Endothelial cell of umbilical vein (primary cell): Measurements from ENCODE around the gene EPHX1. TPM values are rescaled to one million over a fixed set of nuclear protein-coding genes. Genes with fewer than 3 reads are reported as not detected.

Source experiments
- BruUV-seq: library from RNA; stranded (reverse); fragments of 400-500 nt; replicated peaks from 2 replicates; lab custom pipeline; 2021; lab: Mats Ljungman, UMichigan
- CTCF ChIA-PET: fragments of 300-600, 350-600 bp; sonication (Branson Sonifier 250); formaldehyde crosslinking; loops from one replicate; lab custom pipeline; 2021; ENCODE audit warnings: antibody characterized with exemption, inconsistent platforms; lab: Charles Lee
- POLR2A ChIA-PET: fragments of 300-600, 350-600 bp; sonication (Branson Sonifier 250); formaldehyde crosslinking; loops from one replicate; lab custom pipeline; 2021; ENCODE audit warnings: antibody characterized with exemption, inconsistent platforms; lab: Charles Lee
- DNase-seq: peaks from one replicate; pipeline ENCODE4 v3.0.0-alpha.2; 2011; ENCODE audit warnings: low read depth, low spot score
- FAIRE-seq: peaks from 2 replicates; lab custom pipeline; 2011; peaks lifted over from hg19 to GRCh38; lab: Jason Lieb, UNC
- H2AFZ ChIP-seq: 2 replicates; pipeline ENCODE4 v1.6.0; 2012; ENCODE audit warnings: low read depth, low read length, control low read depth, inconsistent platforms
- H3K27ac ChIP-seq: 2 replicates; pipeline ENCODE4 v1.5.1; 2011; ENCODE audit warnings: low read depth, mild to moderate bottlenecking, control low read depth, low read length, moderate library complexity; ENCODE audit not compliant: insufficient read depth
- H3K27me3 ChIP-seq, 2 experiments: 2 replicates each; pipeline versions ENCODE4 v1.6.0 to v1.6.1; 2011; ENCODE audit warnings: low read length in 2 of 2, mixed read lengths in 1 of 2; ENCODE audit not compliant: control insufficient read depth in 2 of 2, insufficient read depth in 2 of 2
- H3K36me3 ChIP-seq, 2 experiments: 2 replicates in 1 of 2; 3 replicates in 1 of 2; pipeline ENCODE4 v1.5.1; 2011; ENCODE audit warnings: low read length in 2 of 2, mild to moderate bottlenecking in 1 of 2, moderate library complexity in 1 of 2; ENCODE audit not compliant: control insufficient read depth in 2 of 2, insufficient read depth in 2 of 2; ENCODE audit errors: extremely low read depth in 1 of 2
- H3K4me1 ChIP-seq: 3 replicates; pipeline ENCODE4 v1.5.1; 2011; ENCODE audit warnings: mild to moderate bottlenecking, low read length; ENCODE audit not compliant: control insufficient read depth, insufficient read depth; ENCODE audit errors: extremely low read depth
- H3K4me2 ChIP-seq: 2 replicates; pipeline ENCODE4 v1.6.1; 2011; ENCODE audit warnings: low read length, control low read depth, mixed read lengths; ENCODE audit not compliant: insufficient read depth
- H3K4me3 ChIP-seq, 3 experiments: fragments of 200-600 bp in 1 of 3; sonication (generic), shearing (Covaris generic) in 1 of 3; replicated peaks in 1 of 3; 2 replicates each; pipeline ENCODE4 v1.5.1; 2011 to 2016; ENCODE audit warnings: control low read depth in 3 of 3, low read length in 3 of 3, mild to moderate bottlenecking in 2 of 3, inconsistent platforms in 1 of 3, low read depth in 1 of 3, moderate library complexity in 1 of 3; ENCODE audit not compliant: insufficient read depth in 1 of 3
- H3K79me2 ChIP-seq: 2 replicates; pipeline ENCODE4 v1.6.0; 2012; ENCODE audit warnings: low read length, inconsistent platforms; ENCODE audit not compliant: control insufficient read depth, insufficient read depth
- H3K9ac ChIP-seq: replicated peaks from 2 replicates; pipeline ENCODE3; 2011; ENCODE audit warnings: low read length, control low read depth; ENCODE audit not compliant: insufficient read depth; ENCODE audit errors: extremely low read depth
- H3K9me1 ChIP-seq: replicated peaks from 3 replicates; pipeline ENCODE4 v1.6.0; 2011; ENCODE audit warnings: mild to moderate bottlenecking, low read length; ENCODE audit not compliant: control insufficient read depth, insufficient read depth; ENCODE audit errors: extremely low read depth
- H3K9me3 ChIP-seq: replicated peaks from 2 replicates; pipeline ENCODE4 v1.5.1; 2012; ENCODE audit warnings: low read length, inconsistent platforms; ENCODE audit not compliant: control insufficient read depth, insufficient read depth
- H4K20me1 ChIP-seq: replicated peaks from 2 replicates; pipeline ENCODE3; 2011; ENCODE audit warnings: mild to moderate bottlenecking, low read length; ENCODE audit not compliant: control insufficient read depth, insufficient read depth; ENCODE audit errors: extremely low read depth
- EZH2 ChIP-seq: IDR thresholded peaks from 2 replicates; pipeline ENCODE4 v1.6.1; 2012; ENCODE audit warnings: borderline replicate concordance, low read depth, mild to moderate bottlenecking, moderate library complexity, low read length, inconsistent platforms; ENCODE audit not compliant: severe bottlenecking
- FOS ChIP-seq: IDR thresholded peaks from 2 replicates; pipeline ENCODE4 v1.6.1; 2011; ENCODE audit warnings: mild to moderate bottlenecking, low read length, moderate library complexity, borderline replicate concordance; ENCODE audit not compliant: insufficient read depth
- GATA2 ChIP-seq: IDR thresholded peaks from 2 replicates; pipeline ENCODE4 v1.7.0; 2011; ENCODE audit warnings: low read depth, mild to moderate bottlenecking, moderate library complexity, mixed read lengths, low read length; ENCODE audit not compliant: insufficient read length, insufficient read depth
- JUN ChIP-seq: IDR thresholded peaks from 2 replicates; pipeline ENCODE4 v1.6.1; 2011; ENCODE audit warnings: borderline replicate concordance, low read depth; ENCODE audit not compliant: insufficient read length, insufficient read depth
- MYC ChIP-seq: IDR thresholded peaks from one replicate; pipeline ENCODE4 v1.6.1; 2011; ENCODE audit warnings: mild to moderate bottlenecking, low read depth, low read length
- POLR2A ChIP-seq: IDR thresholded peaks from 2 replicates; pipeline ENCODE4 v1.6.1; 2012; ENCODE audit warnings: low read depth, mild to moderate bottlenecking, control low read depth, low read length
- POLR2AphosphoS5 ChIP-seq: IDR thresholded peaks from 2 replicates; pipeline ENCODE4 v1.6.1; 2012; ENCODE audit warnings: low read depth, mild to moderate bottlenecking, control low read depth, low read length, moderate library complexity; ENCODE audit not compliant: insufficient read depth
- dilution Hi-C: fragments of 300-500 bp; cut with MboI; formaldehyde crosslinking; loops from one replicate; pipeline ENCODE4 v1.15.0; 2019; ENCODE audit warnings: low sequenced_read_pairs; ENCODE audit not compliant: extremely low pct_ligation_motif_present
- intact Hi-C: fragments of 100-400 bp; cut with micrococcal nuclease; formaldehyde crosslinking; loops from one replicate; pipeline ENCODE4 v1.10.0; 2022
- polyA plus RNA-seq, 4 experiments: library from polyadenylated mRNA; depleted of rRNA in 3 of 4; stranded (reverse) in 3 of 4; unstranded in 1 of 4; fragments of >200 nt; gene quantifications; 2 replicates each; pipeline versions ENCODE4 v1.2.1 to v1.2.3, GENCODE V29; 2011 to 2012; ENCODE audit warnings: missing spikeins in 1 of 4
- total RNA-seq: library from RNA; stranded (reverse); gene quantifications from 2 replicates; pipeline ENCODE4 v1.2.3, GENCODE V29; 2021
- TF ChIP-seq, protein P1 (sequence below), 2 donors: IDR thresholded peaks; 1 replicate in 1 of 2; 2 replicates in 1 of 2; pipeline ENCODE4 v1.5.1; 2011; ENCODE audit warnings: low read length in 2 of 2, mild to moderate bottlenecking in 2 of 2, moderate library complexity in 2 of 2, control low read depth in 1 of 2, inconsistent platforms in 1 of 2, low read depth in 1 of 2; ENCODE audit not compliant: insufficient read depth in 1 of 2; ENCODE audit errors: extremely low read depth in 1 of 2
- TF ChIP-seq, protein P2 (sequence below): IDR thresholded peaks from 2 replicates; pipeline ENCODE4 v1.6.1; 2011; ENCODE audit not compliant: insufficient read depth, insufficient read length

The EPHX1 gene
- total and polyA plus RNA-seq, 2 donors (not counting 3 experiments of a cell fraction or from before 2014, with no cell fraction given), result 23.7 to 25.2 TPM

DNA sequence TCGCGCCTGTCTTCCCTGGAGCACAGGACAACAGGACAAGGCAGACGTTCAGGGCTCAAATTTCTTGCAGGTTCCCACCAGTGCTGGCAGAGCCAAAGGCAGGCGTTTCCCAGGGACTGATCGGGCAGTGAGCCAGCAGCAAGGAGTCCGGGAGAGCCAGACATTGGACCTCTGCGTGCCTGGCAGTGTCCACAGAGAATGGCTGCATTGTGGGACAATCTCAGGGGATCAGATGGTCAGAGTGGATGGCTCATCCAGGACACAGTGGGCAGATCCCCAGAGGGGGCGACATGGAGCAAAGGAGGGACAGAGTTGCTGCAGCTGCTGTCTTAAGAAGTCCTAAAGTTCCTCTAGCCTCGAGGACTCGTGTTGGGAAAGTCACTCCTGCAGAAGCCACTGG is 67.7 kb downstream of the EPHX1 start:
- Histone ChIP-seq H4K20me1 (no peaks in the 10 kb centered on the region), H3K9me1 (no peaks in the 10 kb centered on the region), H3K9me3 (no peaks in the 10 kb centered on the region), H3K4me1 (peaks cover 10% of the 10 kb centered on the region), H2AFZ (no peak overlapping the region), H3K4me3 (no peak overlapping the region), H3K79me2 (no peaks in the 10 kb centered on the region), H3K27ac (no peak overlapping the region), H3K36me3 (peaks cover 0 to 2% of the 10 kb centered on the region in 2 experiments), H3K27me3 (no peaks in the 10 kb centered on the region), H3K4me2 (no peak overlapping the region), H3K9ac (no peak overlapping the region)
- FAIRE-seq (peak; percentile 69), DNase-seq (peak; percentile 60)
- BruUV-seq, result no TSS peak
- no peak for TF ChIP-seq POLR2AphosphoS5
- TF ChIP-seq, protein P1, sequence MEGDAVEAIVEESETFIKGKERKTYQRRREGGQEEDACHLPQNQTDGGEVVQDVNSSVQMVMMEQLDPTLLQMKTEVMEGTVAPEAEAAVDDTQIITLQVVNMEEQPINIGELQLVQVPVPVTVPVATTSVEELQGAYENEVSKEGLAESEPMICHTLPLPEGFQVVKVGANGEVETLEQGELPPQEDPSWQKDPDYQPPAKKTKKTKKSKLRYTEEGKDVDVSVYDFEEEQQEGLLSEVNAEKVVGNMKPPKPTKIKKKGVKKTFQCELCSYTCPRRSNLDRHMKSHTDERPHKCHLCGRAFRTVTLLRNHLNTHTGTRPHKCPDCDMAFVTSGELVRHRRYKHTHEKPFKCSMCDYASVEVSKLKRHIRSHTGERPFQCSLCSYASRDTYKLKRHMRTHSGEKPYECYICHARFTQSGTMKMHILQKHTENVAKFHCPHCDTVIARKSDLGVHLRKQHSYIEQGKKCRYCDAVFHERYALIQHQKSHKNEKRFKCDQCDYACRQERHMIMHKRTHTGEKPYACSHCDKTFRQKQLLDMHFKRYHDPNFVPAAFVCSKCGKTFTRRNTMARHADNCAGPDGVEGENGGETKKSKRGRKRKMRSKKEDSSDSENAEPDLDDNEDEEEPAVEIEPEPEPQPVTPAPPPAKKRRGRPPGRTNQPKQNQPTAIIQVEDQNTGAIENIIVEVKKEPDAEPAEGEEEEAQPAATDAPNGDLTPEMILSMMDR (IDR thresholded peaks at IDR 0.05; ENCODE audit: extremely low read depth in 1 of 2, insufficient read depth in 1 of 2, low read depth in 1 of 2, low read length in 2 of 2), result peak; percentile 50 to 70
- CTCF ChIA-PET, result interaction anchor here (0.5 to 3.0 kb wide), 11 partner anchors 11 to 403 kb away, joined by 3 to 14 read pairs (median 3); partner anchors contain the start of genes LEFTY1, PYCR2 and SRP9
- intact Hi-C loops (loop anchor here (1.0 kb wide), 1 partner anchor 34 kb away; no protein-coding TSS in a partner anchor), dilution Hi-C loops (no loop called here)
- POLR2A ChIA-PET, result no interaction called here

DNA sequence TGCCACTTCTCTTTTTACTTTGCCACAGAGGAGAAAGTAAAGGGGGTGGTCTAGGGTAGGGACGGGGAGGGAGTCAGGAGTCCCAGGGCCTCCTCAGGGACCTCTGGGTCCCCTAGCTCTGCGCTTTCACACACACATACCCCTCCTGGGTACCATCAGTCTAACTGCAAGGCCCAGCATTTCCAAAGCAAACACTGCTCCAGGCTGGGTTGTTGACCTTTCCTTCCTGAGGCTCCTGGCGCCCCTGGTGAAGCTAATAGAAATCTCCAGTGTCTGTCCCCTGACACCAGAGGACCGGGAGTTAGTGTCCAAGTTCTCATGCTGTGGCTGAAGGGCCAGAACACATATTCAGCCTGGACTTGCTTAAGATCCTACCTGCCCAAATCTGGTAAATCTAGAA is 68.4 kb downstream of the EPHX1 start:
- H3K9me3 ChIP-seq, result no peaks in the 10 kb centered on the region
- H3K27ac ChIP-seq, result no peak overlapping the region
- dilution Hi-C loops (no loop called here), intact Hi-C loops (no loop called here)
- no peaks in the 10 kb centered on the region for H3K9me1 ChIP-seq
- H3K4me3 ChIP-seq, result no peak overlapping the region
- H3K79me2 ChIP-seq, result no peaks in the 10 kb centered on the region
- BruUV-seq, result no TSS peak
- no peak overlapping the region for H3K4me2 ChIP-seq
- DNase-seq (no peak), FAIRE-seq (no peak)
- peaks cover 0 to 2% of the 10 kb centered on the region in 2 experiments for H3K36me3 ChIP-seq
- no peak overlapping the region for H3K9ac ChIP-seq
- H2AFZ ChIP-seq, result no peak overlapping the region
- peaks cover 14% of the 10 kb centered on the region for H3K4me1 ChIP-seq
- H4K20me1 ChIP-seq, result no peaks in the 10 kb centered on the region
- CTCF ChIA-PET, result interaction anchor here (0.5 to 3.0 kb wide), 9 partner anchors 11 to 208 kb away, joined by 3 to 14 read pairs (median 3); partner anchors contain the start of genes LEFTY1, PYCR2 and SRP9
- POLR2A ChIA-PET, result no interaction called here
- TF ChIP-seq, protein P2, sequence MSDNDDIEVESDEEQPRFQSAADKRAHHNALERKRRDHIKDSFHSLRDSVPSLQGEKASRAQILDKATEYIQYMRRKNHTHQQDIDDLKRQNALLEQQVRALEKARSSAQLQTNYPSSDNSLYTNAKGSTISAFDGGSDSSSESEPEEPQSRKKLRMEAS, result no peak
- TF ChIP-seq JUN (no peak), EZH2 (no peak), FOS (no peak), POLR2A (no peak), MYC (no peak), GATA2 (no peak), POLR2AphosphoS5 (no peak)
- TF ChIP-seq, protein P1 (IDR thresholded peaks at IDR 0.05; ENCODE audit: extremely low read depth in 1 of 2, insufficient read depth in 1 of 2, low read depth in 1 of 2, low read length in 2 of 2), result no peak
- no peaks in the 10 kb centered on the region for H3K27me3 ChIP-seq
